Measurements from ENCODE around the gene NCAN. TPM values are rescaled to one million over a fixed set of nuclear protein-coding genes. Genes with fewer than 3 reads are reported as not detected.

The NCAN gene
- total and polyA plus RNA-seq, 2 of the 4 experiments (the other 2 are of a cell fraction): not detected

DNA sequence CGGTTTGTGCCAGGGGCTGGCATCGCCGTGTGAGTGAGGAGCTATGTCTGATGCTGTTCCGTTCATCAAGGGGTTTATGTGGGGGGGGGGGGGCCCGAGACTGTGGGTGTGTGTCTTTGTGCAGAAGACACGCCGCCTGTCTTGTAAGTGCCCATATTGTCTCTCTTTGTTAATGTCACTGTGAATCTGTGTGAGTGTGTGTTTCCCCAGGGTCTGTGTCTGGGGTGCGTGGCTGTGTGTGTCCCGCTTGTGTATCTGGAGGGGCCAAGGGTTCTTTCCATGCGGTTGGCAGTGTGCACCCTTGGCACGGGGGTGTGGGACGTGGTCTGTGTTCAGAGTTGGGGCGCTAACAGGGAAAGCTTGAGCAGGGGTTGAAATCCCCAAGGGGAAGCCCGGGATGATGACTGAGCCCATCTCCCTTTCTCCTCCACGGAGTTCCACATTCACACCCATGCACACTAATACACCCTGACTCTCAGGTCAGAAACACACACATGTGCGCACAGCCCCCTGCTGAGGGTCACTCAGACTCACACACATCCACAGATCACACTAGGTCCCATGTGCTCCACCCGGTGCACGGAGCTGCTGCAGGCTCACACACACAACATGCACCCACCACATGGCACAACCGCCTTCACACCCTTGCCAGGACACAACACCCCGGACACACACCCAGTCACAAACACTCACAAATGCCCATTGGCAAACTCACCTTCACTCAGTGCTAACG is 1.8 kb downstream of the NCAN start:
- 33% methylated on average over 5 of the region's 21 CpGs; no CpG with 5 or more reads in 1 of the 2 experiments for WGBS, 2 experiments (ENCODE audit: extremely low coverage in 2 of 2, insufficient read length in 1 of 2)
- Histone ChIP-seq H4K5ac (ENCODE audit: low read depth, low read length) (no peak overlapping the region), H4K8ac (ENCODE audit: low read depth in 2 of 2, low read length in 2 of 2) (no peak overlapping the region), H2AK5ac (ENCODE audit: low read depth, low read length) (no peak overlapping the region), H2AK9ac (replicated peaks; ENCODE audit: low read depth, low read length, poor library complexity) (no peak overlapping the region), H4K20me1 (ENCODE audit: insufficient read depth, low read length) (peaks cover 6% of the 10 kb centered on the region; the same call in 1 of the 2 replicates), H2BK15ac (ENCODE audit: low read depth, low read length) (no peak overlapping the region), H3K36me3 (ENCODE audit: control insufficient read depth, insufficient read depth, low read length) (no peaks in the 10 kb centered on the region), H3K4ac (ENCODE audit: low read depth, low read length) (no peak overlapping the region), H3K56ac (ENCODE audit: extremely low read depth, insufficient read depth, low read length) (no peak overlapping the region), H3K4me3 (ENCODE audit: insufficient read depth, low read depth, low read length) (no peak overlapping the region), H3K9me1 (ENCODE audit: insufficient read depth, low read length) (0 out of 2 replicates have a peak, but pooled peaks cover 2% of the 10 kb centered on the region), H2AFZ (replicated peaks; ENCODE audit: low read length, poor library complexity) (no peak overlapping the region), H3K9me3 (ENCODE audit: control insufficient read depth, insufficient read depth, low read length) (no peaks in the 10 kb centered on the region), H3K9ac (ENCODE audit: low read depth, low read length) (no peak overlapping the region), H3K27me3 (ENCODE audit: control insufficient read depth, insufficient read depth, low read length) (peaks cover 29% of the 10 kb centered on the region), H3K4me1 (ENCODE audit: control insufficient read depth, insufficient read depth, low read length) (no peaks in the 10 kb centered on the region), H3K23ac (ENCODE audit: low read depth, low read length) (no peak overlapping the region), H3K18ac (ENCODE audit: low read depth, low read length) (no peak overlapping the region), H3K14ac (replicated peaks; ENCODE audit: low read depth, low read length) (no peak overlapping the region), H2BK20ac (ENCODE audit: low read depth, low read length) (no peak overlapping the region), H3K4me2 (ENCODE audit: low read depth, low read length) (no peak overlapping the region), H4K91ac (ENCODE audit: insufficient read depth, low read depth, low read length) (no peak overlapping the region), H3K79me1 (ENCODE audit: low read depth in 1 of 2, low read length in 2 of 2) (no peaks in the 10 kb centered on the region), H2BK120ac (ENCODE audit: low read depth, low read length) (no peak overlapping the region), H2BK5ac (ENCODE audit: low read depth, low read length, poor library complexity, severe bottlenecking) (no peak overlapping the region), H3K27ac (ENCODE audit: insufficient read depth, low read length) (no peak overlapping the region)
- ChIA-PET CTCF (no interaction called here), POLR2A (ENCODE audit: unreplicated experiment) (no interaction called here)
- in situ Hi-C loops (cut with MboI; ENCODE audit: low sequenced_read_pairs) (no loop called here), dilution Hi-C loops (cut with HindIII; ENCODE audit: low sequenced_read_pairs, unreplicated experiment) (no loop called here), intact Hi-C loops (cut with micrococcal nuclease) (no loop called here)
- no TSS peak for BruUV-seq (replicated peaks)
- no peak for ATAC-seq (ENCODE audit: low read depth)
- no peak for TF ChIP-seq MAFK (IDR thresholded peaks at IDR 0.05; ENCODE audit: low read depth, low read length)
- TF ChIP-seq BHLHE40 (IDR thresholded peaks at IDR 0.05; ENCODE audit: low read depth, low read length): no peak
- TF ChIP-seq RCOR1 (IDR thresholded peaks at IDR 0.05; ENCODE audit: insufficient replicate concordance, low read length): no peak
- no peak for TF ChIP-seq CHD1 (IDR thresholded peaks at IDR 0.05; ENCODE audit: low read depth, low read length)
- no peak for TF ChIP-seq RFX5 (IDR thresholded peaks at IDR 0.05; ENCODE audit: low read depth, low read length)
- no peak for TF ChIP-seq POLR2A (IDR thresholded peaks at IDR 0.05; ENCODE audit: low read depth, low read length)
- TF ChIP-seq SMC3 (IDR thresholded peaks at IDR 0.05; ENCODE audit: low read depth, low read length): no peak
- TF ChIP-seq, protein P1, sequence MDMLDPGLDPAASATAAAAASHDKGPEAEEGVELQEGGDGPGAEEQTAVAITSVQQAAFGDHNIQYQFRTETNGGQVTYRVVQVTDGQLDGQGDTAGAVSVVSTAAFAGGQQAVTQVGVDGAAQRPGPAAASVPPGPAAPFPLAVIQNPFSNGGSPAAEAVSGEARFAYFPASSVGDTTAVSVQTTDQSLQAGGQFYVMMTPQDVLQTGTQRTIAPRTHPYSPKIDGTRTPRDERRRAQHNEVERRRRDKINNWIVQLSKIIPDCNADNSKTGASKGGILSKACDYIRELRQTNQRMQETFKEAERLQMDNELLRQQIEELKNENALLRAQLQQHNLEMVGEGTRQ (IDR thresholded peaks at IDR 0.05; ENCODE audit: low read depth, low read length): no peak
- TF ChIP-seq FOS (IDR thresholded peaks at IDR 0.05; ENCODE audit: low read depth, low read length): no peak
- TF ChIP-seq CEBPB (IDR thresholded peaks at IDR 0.05; ENCODE audit: low read depth, low read length): no peak
- TF ChIP-seq, protein P2, sequence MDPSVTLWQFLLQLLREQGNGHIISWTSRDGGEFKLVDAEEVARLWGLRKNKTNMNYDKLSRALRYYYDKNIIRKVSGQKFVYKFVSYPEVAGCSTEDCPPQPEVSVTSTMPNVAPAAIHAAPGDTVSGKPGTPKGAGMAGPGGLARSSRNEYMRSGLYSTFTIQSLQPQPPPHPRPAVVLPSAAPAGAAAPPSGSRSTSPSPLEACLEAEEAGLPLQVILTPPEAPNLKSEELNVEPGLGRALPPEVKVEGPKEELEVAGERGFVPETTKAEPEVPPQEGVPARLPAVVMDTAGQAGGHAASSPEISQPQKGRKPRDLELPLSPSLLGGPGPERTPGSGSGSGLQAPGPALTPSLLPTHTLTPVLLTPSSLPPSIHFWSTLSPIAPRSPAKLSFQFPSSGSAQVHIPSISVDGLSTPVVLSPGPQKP (IDR thresholded peaks at IDR 0.05; ENCODE audit: borderline replicate concordance, low read depth, low read length): no peak
- no peak for TF ChIP-seq MXI1 (IDR thresholded peaks at IDR 0.05; ENCODE audit: borderline replicate concordance, low read depth, low read length)
- TF ChIP-seq, protein P3, sequence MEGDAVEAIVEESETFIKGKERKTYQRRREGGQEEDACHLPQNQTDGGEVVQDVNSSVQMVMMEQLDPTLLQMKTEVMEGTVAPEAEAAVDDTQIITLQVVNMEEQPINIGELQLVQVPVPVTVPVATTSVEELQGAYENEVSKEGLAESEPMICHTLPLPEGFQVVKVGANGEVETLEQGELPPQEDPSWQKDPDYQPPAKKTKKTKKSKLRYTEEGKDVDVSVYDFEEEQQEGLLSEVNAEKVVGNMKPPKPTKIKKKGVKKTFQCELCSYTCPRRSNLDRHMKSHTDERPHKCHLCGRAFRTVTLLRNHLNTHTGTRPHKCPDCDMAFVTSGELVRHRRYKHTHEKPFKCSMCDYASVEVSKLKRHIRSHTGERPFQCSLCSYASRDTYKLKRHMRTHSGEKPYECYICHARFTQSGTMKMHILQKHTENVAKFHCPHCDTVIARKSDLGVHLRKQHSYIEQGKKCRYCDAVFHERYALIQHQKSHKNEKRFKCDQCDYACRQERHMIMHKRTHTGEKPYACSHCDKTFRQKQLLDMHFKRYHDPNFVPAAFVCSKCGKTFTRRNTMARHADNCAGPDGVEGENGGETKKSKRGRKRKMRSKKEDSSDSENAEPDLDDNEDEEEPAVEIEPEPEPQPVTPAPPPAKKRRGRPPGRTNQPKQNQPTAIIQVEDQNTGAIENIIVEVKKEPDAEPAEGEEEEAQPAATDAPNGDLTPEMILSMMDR (conservative IDR thresholded peaks at IDR 0.05; ENCODE audit: low read depth, low read length): no peak
- TF ChIP-seq RAD21 (IDR thresholded peaks at IDR 0.05; ENCODE audit: low read length): no peak
- no peak for TF ChIP-seq NFE2L2 (IDR thresholded peaks at IDR 0.05; ENCODE audit: low read depth, low read length)
- TF ChIP-seq MAZ (IDR thresholded peaks at IDR 0.05; ENCODE audit: borderline replicate concordance, low read depth, low read length): no peak
- DNase-seq: no peak
